Measurements from ENCODE around the gene EOMES. TPM values are rescaled to one million over a fixed set of nuclear protein-coding genes. Genes with fewer than 3 reads are reported as not detected.
A peak's percentile ranks its signal among the peaks of the same experiment; 100 is the strongest.

Gene EOMES
- total RNA-seq, 5 donors from 2014 or later (not counting 1 experiment from before 2014, with no cell fraction given): 6.2 to 22.8 (median 14.4) TPM

DNA sequence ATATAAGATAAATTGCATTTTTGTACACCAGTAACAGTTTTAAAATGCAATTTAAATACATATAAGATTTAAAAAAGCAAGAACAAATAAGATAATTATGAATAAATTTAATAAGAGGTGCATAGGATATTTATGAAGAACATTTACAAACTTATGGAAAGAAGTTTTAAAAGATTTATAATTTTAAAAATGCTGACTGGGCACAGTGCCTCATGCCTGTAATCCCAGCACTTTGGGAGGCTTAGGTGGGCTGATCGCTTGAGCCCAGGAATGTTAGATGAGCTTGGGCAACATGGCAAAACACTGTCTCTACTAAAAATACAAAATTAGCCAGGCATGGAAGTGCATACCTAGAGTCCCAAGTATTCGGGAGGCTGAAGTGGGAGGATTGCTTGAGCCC is 37.8 kb downstream of the EOMES start:
- CTCF ChIA-PET: interaction anchor here in 1 of 2 donors (0.6 kb wide), 1 partner anchor 665 kb away, joined by 3 read pairs; no protein-coding TSS in a partner anchor
- POLR2A ChIA-PET: no interaction called here
- no peaks in the 10 kb centered on the region for H3K36me3 ChIP-seq (ENCODE audit: control insufficient read depth in 2 of 2, extremely low read depth in 1 of 2, insufficient read depth in 1 of 2, low read length in 1 of 2)
- Mint-ChIP-seq H3K4me1 (peaks cover 7 to 16% (median 9%) of the 10 kb centered on the region in 3 donors), H3K27me3 (peaks cover 3 to 4% of the 10 kb centered on the region in 2 donors), H3K9me3 (peaks cover 0 to under 1% (median 0%) of the 10 kb centered on the region in 3 donors), H3K27ac (no peak overlapping the region), H3K4me3 (no peak overlapping the region), H3K36me3 (no peaks in the 10 kb centered on the region)
- ATAC-seq (replicated peaks in 1 of 4) (no peak), DNase-seq (no peak)
- no peaks in the 10 kb centered on the region for H3K9me3 ChIP-seq
- no peak overlapping the region for H3K27ac ChIP-seq (ENCODE audit: low read length)
- WGBS (ENCODE audit: insufficient coverage): 100% methylated on average over 1 of the region's 2 CpGs
- H3K27me3 ChIP-seq (replicated peaks in 1 of 2; ENCODE audit: control insufficient read depth in 2 of 2, extremely low read depth in 1 of 2, insufficient read depth in 2 of 2, low read length in 1 of 2): peaks cover 0 to 2% of the 10 kb centered on the region in 2 experiments
- peaks cover 0 to 7% of the 10 kb centered on the region in 2 experiments for H3K4me1 ChIP-seq (ENCODE audit: control insufficient read depth in 1 of 2, extremely low read depth in 1 of 2, insufficient read depth in 2 of 2, low read length in 2 of 2)
- no peak overlapping the region for H3K4me3 ChIP-seq (ENCODE audit: control insufficient read depth in 1 of 2, extremely low read depth in 1 of 2, low read length in 1 of 2)

DNA sequence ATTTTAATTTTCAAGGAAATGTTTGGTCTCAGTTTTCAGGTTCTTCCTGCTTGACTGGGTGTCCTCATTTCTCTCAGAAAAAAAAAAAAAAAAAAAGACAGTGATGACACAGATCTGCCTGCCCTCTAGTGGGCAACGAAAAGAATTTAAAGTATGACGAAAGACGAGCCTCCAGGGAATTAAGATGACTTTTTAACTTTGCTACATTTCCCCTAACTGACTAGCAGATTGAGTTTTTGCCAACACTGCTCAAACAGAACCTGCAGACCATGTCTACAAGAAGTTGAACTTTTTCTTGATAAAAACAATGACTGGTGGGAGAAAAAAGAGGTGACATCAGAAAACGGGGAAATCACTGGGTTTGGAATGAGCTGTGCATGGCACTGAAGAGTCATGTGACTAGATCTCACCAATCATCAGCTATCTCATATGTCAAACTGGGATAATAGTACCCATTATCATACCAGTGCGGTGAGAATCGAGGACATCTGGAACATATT is 40.8 kb downstream of the EOMES start:
- Histone ChIP-seq H3K36me3 (ENCODE audit: control insufficient read depth in 2 of 2, extremely low read depth in 1 of 2, insufficient read depth in 1 of 2, low read length in 1 of 2) (no peaks in the 10 kb centered on the region), H3K4me1 (ENCODE audit: control insufficient read depth in 1 of 2, extremely low read depth in 1 of 2, insufficient read depth in 2 of 2, low read length in 2 of 2) (peaks cover 0 to 7% of the 10 kb centered on the region in 2 experiments), H3K4me3 (ENCODE audit: control insufficient read depth in 1 of 2, extremely low read depth in 1 of 2, low read length in 1 of 2) (no peak overlapping the region), H3K27ac (ENCODE audit: low read length) (no peak overlapping the region), H3K9me3 (no peaks in the 10 kb centered on the region), H3K27me3 (replicated peaks in 1 of 2; ENCODE audit: control insufficient read depth in 2 of 2, extremely low read depth in 1 of 2, insufficient read depth in 2 of 2, low read length in 1 of 2) (peaks cover 0 to 2% of the 10 kb centered on the region in 2 experiments)
- Mint-ChIP-seq H3K4me1 (peaks cover 7 to 16% (median 9%) of the 10 kb centered on the region in 3 donors), H3K4me3 (peak overlapping the region; percentile 8 to 51 (median 14)), H3K27me3 (peaks cover 3% of the 10 kb centered on the region in 2 donors), H3K36me3 (no peaks in the 10 kb centered on the region), H3K27ac (peak overlapping the region in 1 of 2 donors; percentile 0), H3K9me3 (no peaks in the 10 kb centered on the region)
- ATAC-seq (replicated peaks in 1 of 4): peak; percentile 42 to 83 (median 66)
- WGBS (ENCODE audit: insufficient coverage): no CpG with 5 or more reads among the region's 6 CpGs
- DNase-seq: peak in 21 of 35 experiments; percentile 3 to 79 (median 25)
- ChIA-PET CTCF (interaction anchor here (0.5 to 3.0 kb wide), 52 partner anchors 8 to 712 kb away, joined by 3 to 21 read pairs (median 5); partner anchors contain the start of genes NEK10 (in 1 of the 2) and ZCWPW2 (in 1 of the 2)), POLR2A (interaction anchor here (0.6 kb wide), 3 partner anchors 8 to 663 kb away, joined by 5 to 14 read pairs (median 7); no protein-coding TSS in a partner anchor)

DNA sequence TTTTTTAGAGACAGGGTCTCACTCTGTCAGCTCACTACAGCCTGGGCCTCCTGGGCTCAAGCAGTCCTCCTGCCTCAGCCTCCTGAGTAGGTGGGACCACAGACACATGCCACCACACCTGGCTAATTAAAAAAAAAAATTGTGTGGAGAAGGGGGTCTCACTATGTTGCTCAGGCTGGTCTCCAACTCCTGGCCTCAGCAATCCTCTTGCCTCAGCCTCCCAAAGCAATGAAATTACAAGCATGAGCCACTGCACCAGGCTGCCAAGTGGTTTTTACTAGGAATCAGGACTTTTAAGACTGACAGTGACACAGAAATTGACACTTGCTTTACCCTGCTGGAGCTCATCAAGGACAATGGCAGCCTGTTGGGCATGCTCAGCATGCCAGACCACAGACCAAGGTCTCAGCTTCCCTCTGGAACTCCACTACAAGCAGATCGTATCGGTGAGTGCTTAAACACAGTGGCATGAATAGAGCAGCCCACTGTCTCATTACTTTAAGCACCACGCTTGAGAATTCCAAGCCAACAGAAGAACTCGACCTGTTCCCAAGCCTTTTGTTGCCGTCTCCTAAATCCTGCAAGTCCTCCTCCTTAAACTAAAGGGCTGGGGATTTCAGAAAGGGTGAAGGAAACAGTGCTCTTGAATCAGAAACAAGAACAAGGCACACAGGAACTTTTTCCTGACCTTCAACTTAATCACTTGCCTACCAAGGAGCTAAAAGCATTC is 41.4 kb downstream of the EOMES start:
- no peaks in the 10 kb centered on the region for H3K36me3 ChIP-seq (ENCODE audit: control insufficient read depth in 2 of 2, extremely low read depth in 1 of 2, insufficient read depth in 1 of 2, low read length in 1 of 2)
- Mint-ChIP-seq H3K27me3 (peaks cover 3% of the 10 kb centered on the region in 2 donors), H3K36me3 (no peaks in the 10 kb centered on the region), H3K4me1 (peaks cover 7 to 16% (median 9%) of the 10 kb centered on the region in 3 donors), H3K27ac (peak overlapping the region; percentile 0 to 39), H3K9me3 (no peaks in the 10 kb centered on the region), H3K4me3 (no peak overlapping the region)
- no peak overlapping the region for H3K4me3 ChIP-seq (ENCODE audit: control insufficient read depth in 1 of 2, extremely low read depth in 1 of 2, low read length in 1 of 2)
- H3K4me1 ChIP-seq (ENCODE audit: control insufficient read depth in 1 of 2, extremely low read depth in 1 of 2, insufficient read depth in 2 of 2, low read length in 2 of 2): peaks cover 0 to 7% of the 10 kb centered on the region in 2 experiments
- no peak overlapping the region for H3K27ac ChIP-seq (ENCODE audit: low read length)
- no peaks in the 10 kb centered on the region for H3K9me3 ChIP-seq
- ATAC-seq (replicated peaks in 1 of 4): peak in 2 of 4 experiments; percentile 17 to 31
- WGBS (ENCODE audit: insufficient coverage): 76% methylated on average over 2 of the region's 5 CpGs
- ChIA-PET POLR2A (interaction anchor here (0.5 to 0.7 kb wide), 6 partner anchors 7 to 664 kb away, joined by 3 to 14 read pairs (median 6); no protein-coding TSS in a partner anchor), CTCF (interaction anchor here (0.5 to 3.0 kb wide), 54 partner anchors 9 to 713 kb away, joined by 3 to 21 read pairs (median 4); partner anchors contain the start of genes NEK10 (in 1 of the 2) and ZCWPW2 (in 1 of the 2))
- peaks cover 0 to 2% of the 10 kb centered on the region in 2 experiments for H3K27me3 ChIP-seq (replicated peaks in 1 of 2; ENCODE audit: control insufficient read depth in 2 of 2, extremely low read depth in 1 of 2, insufficient read depth in 2 of 2, low read length in 1 of 2)
- no peak for DNase-seq

DNA sequence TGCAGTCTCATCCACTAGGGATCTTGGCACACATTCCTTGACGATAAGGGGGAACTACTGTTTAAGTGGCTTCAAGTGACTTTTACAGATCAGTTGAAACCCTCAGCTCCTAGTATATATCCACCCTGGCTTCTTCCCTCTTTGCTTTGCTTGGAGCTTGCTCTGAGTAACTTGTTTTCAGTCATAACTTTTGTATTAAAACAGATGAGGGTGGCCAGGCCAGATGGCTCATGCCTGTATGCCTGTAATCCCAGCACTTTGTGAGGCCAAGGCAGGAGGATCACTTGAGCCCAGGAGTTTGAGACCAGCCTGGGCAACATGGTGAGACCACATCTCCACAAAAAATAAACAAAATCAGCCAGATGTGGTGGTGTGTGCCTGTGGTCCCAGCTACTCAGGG is 42.4 kb downstream of the EOMES start:
- H3K27me3 Mint-ChIP-seq: peaks cover 3% of the 10 kb centered on the region in 2 donors
- H3K9me3 Mint-ChIP-seq: no peaks in the 10 kb centered on the region
- no peak for DNase-seq
- Histone ChIP-seq H3K4me3 (ENCODE audit: control insufficient read depth in 1 of 2, extremely low read depth in 1 of 2, low read length in 1 of 2) (no peak overlapping the region), H3K4me1 (ENCODE audit: control insufficient read depth in 1 of 2, extremely low read depth in 1 of 2, insufficient read depth in 2 of 2, low read length in 2 of 2) (peaks cover 0 to 7% of the 10 kb centered on the region in 2 experiments), H3K27ac (ENCODE audit: low read length) (no peak overlapping the region), H3K9me3 (no peaks in the 10 kb centered on the region), H3K36me3 (ENCODE audit: control insufficient read depth in 2 of 2, extremely low read depth in 1 of 2, insufficient read depth in 1 of 2, low read length in 1 of 2) (no peaks in the 10 kb centered on the region), H3K27me3 (replicated peaks in 1 of 2; ENCODE audit: control insufficient read depth in 2 of 2, extremely low read depth in 1 of 2, insufficient read depth in 2 of 2, low read length in 1 of 2) (peaks cover 0 to 2% of the 10 kb centered on the region in 2 experiments)
- peaks cover 7 to 16% (median 9%) of the 10 kb centered on the region in 3 donors for H3K4me1 Mint-ChIP-seq
- H3K36me3 Mint-ChIP-seq: no peaks in the 10 kb centered on the region
- no CpG with 5 or more reads among the region's 1 CpG for WGBS (ENCODE audit: insufficient coverage)
- ATAC-seq (replicated peaks in 1 of 4): no peak
- ChIA-PET CTCF (interaction anchor here (0.6 to 3.0 kb wide), 6 partner anchors 46 to 545 kb away, joined by 3 to 17 read pairs (median 4); no protein-coding TSS in a partner anchor), POLR2A (interaction anchor here in 1 of 2 donors (0.7 kb wide), 1 partner anchor 318 kb away, joined by 3 read pairs; no protein-coding TSS in a partner anchor)
- H3K4me3 Mint-ChIP-seq: no peak overlapping the region
- no peak overlapping the region for H3K27ac Mint-ChIP-seq

DNA sequence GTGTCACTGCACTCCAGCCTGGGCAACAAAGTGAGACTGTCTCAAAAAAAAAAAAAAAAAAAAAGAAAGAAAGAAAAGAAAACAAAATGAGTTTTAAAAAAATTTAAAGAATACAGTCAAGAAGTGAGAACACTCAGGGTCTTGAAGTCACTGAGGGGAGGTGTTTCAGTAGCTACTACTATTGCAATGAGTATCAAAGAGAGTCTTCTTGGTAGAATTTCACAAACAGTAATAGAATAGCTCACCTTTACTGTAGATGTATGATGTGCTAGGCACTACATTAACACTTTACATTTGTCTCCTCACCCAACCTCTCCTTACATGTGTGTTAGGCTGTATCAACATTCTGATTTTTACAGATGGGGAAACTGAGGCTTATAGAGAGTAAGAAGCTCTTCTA is 43.9 kb downstream of the EOMES start:
- no peaks in the 10 kb centered on the region for H3K36me3 ChIP-seq (ENCODE audit: control insufficient read depth in 2 of 2, extremely low read depth in 1 of 2, insufficient read depth in 1 of 2, low read length in 1 of 2)
- H3K4me1 ChIP-seq (ENCODE audit: control insufficient read depth in 1 of 2, extremely low read depth in 1 of 2, insufficient read depth in 2 of 2, low read length in 2 of 2): peaks cover 0 to 7% of the 10 kb centered on the region in 2 experiments
- H3K27me3 Mint-ChIP-seq: peaks cover 3% of the 10 kb centered on the region in 2 donors
- H3K27ac Mint-ChIP-seq: no peak overlapping the region
- no peak overlapping the region for H3K27ac ChIP-seq (ENCODE audit: low read length)
- H3K36me3 Mint-ChIP-seq: no peaks in the 10 kb centered on the region
- POLR2A ChIA-PET: no interaction called here
- H3K9me3 ChIP-seq: no peaks in the 10 kb centered on the region
- H3K4me1 Mint-ChIP-seq: peaks cover 7 to 16% (median 9%) of the 10 kb centered on the region in 3 donors
- no peaks in the 10 kb centered on the region for H3K9me3 Mint-ChIP-seq
- peaks cover 0 to 2% of the 10 kb centered on the region in 2 experiments for H3K27me3 ChIP-seq (replicated peaks in 1 of 2; ENCODE audit: control insufficient read depth in 2 of 2, extremely low read depth in 1 of 2, insufficient read depth in 2 of 2, low read length in 1 of 2)
- no peak for DNase-seq
- H3K4me3 ChIP-seq (ENCODE audit: control insufficient read depth in 1 of 2, extremely low read depth in 1 of 2, low read length in 1 of 2): no peak overlapping the region
- no peak for ATAC-seq (replicated peaks in 1 of 4)
- H3K4me3 Mint-ChIP-seq: no peak overlapping the region
- CTCF ChIA-PET: interaction anchor here (0.6 to 0.7 kb wide), 8 partner anchors 9 to 502 kb away, joined by 3 to 11 read pairs (median 4); no protein-coding TSS in a partner anchor

DNA sequence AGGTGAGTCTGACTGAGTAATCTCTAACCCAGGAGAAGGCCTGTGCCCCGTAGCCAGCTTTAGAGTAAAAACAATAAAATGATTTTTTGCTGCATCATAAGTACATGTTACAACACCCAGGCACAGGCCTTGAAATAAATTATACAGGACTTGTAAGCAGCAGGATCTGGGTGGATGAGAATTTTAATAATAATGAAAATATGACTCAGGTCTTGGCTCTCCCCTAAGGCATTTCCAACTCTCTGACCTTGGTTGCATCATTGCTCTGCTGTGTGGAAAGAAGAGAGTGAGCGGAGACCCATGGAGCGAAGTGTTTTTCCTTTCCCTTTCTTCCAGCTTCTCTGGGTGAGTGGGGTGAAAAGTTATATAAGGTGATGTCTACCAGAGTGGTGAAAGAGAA is 44.6 kb downstream of the EOMES start:
- ChIA-PET POLR2A (no interaction called here), CTCF (interaction anchor here (0.6 to 0.7 kb wide), 3 partner anchors 9 to 210 kb away, joined by 3 to 6 read pairs (median 5); no protein-coding TSS in a partner anchor)
- Mint-ChIP-seq H3K4me1 (peaks cover 7 to 16% (median 9%) of the 10 kb centered on the region in 3 donors), H3K4me3 (no peak overlapping the region), H3K27ac (no peak overlapping the region), H3K9me3 (no peaks in the 10 kb centered on the region), H3K27me3 (peaks cover 3% of the 10 kb centered on the region in 2 donors), H3K36me3 (no peaks in the 10 kb centered on the region)
- DNase-seq (no peak), ATAC-seq (replicated peaks in 1 of 4) (no peak)
- H3K27ac ChIP-seq (ENCODE audit: low read length): no peak overlapping the region
- WGBS (ENCODE audit: insufficient coverage): no CpG with 5 or more reads among the region's 3 CpGs
- no peaks in the 10 kb centered on the region for H3K36me3 ChIP-seq (ENCODE audit: control insufficient read depth in 2 of 2, extremely low read depth in 1 of 2, insufficient read depth in 1 of 2, low read length in 1 of 2)
- H3K4me3 ChIP-seq (ENCODE audit: control insufficient read depth in 1 of 2, extremely low read depth in 1 of 2, low read length in 1 of 2): no peak overlapping the region
- peaks cover 0 to 2% of the 10 kb centered on the region in 2 experiments for H3K27me3 ChIP-seq (replicated peaks in 1 of 2; ENCODE audit: control insufficient read depth in 2 of 2, extremely low read depth in 1 of 2, insufficient read depth in 2 of 2, low read length in 1 of 2)
- no peaks in the 10 kb centered on the region for H3K9me3 ChIP-seq
- H3K4me1 ChIP-seq (ENCODE audit: control insufficient read depth in 1 of 2, extremely low read depth in 1 of 2, insufficient read depth in 2 of 2, low read length in 2 of 2): peaks cover 0 to 7% of the 10 kb centered on the region in 2 experiments

Measured in T-cell (primary cell).